Fibroblast of lung (primary cell): Measurements from ENCODE around the gene RHPN2. TPM values are rescaled to one million over a fixed set of nuclear protein-coding genes. Genes with fewer than 3 reads are reported as not detected.

Experiments
- DNase-seq, 2 donors: peaks; one replicate each; pipeline versions ENCODE4 v3.0.0 to v3.0.0-alpha.2; 2010; ENCODE audit warnings: low read depth in 2 of 2
- H2AFZ ChIP-seq: 2 replicates; pipeline ENCODE4 v1.5.1; 2012; ENCODE audit warnings: low read length, control low read depth, inconsistent platforms
- H3K27ac ChIP-seq: 2 replicates; pipeline ENCODE4 v1.5.1; 2011; ENCODE audit warnings: low read length, control low read depth; ENCODE audit not compliant: insufficient read depth
- H3K27me3 ChIP-seq: 2 replicates; pipeline ENCODE4 v1.5.1; 2011; ENCODE audit warnings: mild to moderate bottlenecking, low read length; ENCODE audit not compliant: control insufficient read depth, insufficient read depth
- H3K36me3 ChIP-seq: 2 replicates; pipeline ENCODE4 v1.5.1; 2011; ENCODE audit warnings: low read length; ENCODE audit not compliant: control insufficient read depth, insufficient read depth
- H3K4me1 ChIP-seq: 2 replicates; pipeline ENCODE4 v1.5.1; 2011; ENCODE audit warnings: low read length; ENCODE audit not compliant: control insufficient read depth, insufficient read depth; ENCODE audit errors: extremely low read depth
- H3K4me2 ChIP-seq: 2 replicates; pipeline ENCODE4 v1.5.1; 2011; ENCODE audit warnings: low read length, control low read depth; ENCODE audit not compliant: insufficient read depth; ENCODE audit errors: extremely low read depth
- H3K4me3 ChIP-seq, 4 experiments: fragments of 200-600 bp in 1 of 4; sonication (generic) in 1 of 4; replicated peaks in 1 of 4; 2 replicates each; pipeline ENCODE4 v1.5.1; 2011 to 2016; ENCODE audit warnings: low read length in 4 of 4, low read depth in 3 of 4, mild to moderate bottlenecking in 3 of 4, control low read depth in 2 of 4, inconsistent platforms in 1 of 4, mixed read lengths in 1 of 4; ENCODE audit not compliant: insufficient read depth in 1 of 4; ENCODE audit errors: control extremely low read depth in 1 of 4
- H3K79me2 ChIP-seq: 2 replicates; pipeline ENCODE4 v1.5.1; 2012; ENCODE audit warnings: mild to moderate bottlenecking, low read length, inconsistent platforms; ENCODE audit not compliant: control insufficient read depth, insufficient read depth
- H3K9ac ChIP-seq: 2 replicates; pipeline ENCODE4 v1.5.1; 2011; ENCODE audit warnings: mild to moderate bottlenecking, low read length, control low read depth; ENCODE audit not compliant: insufficient read depth
- H3K9me3 ChIP-seq: 2 replicates; pipeline ENCODE4 v1.5.1; 2012; ENCODE audit warnings: low read depth, low read length; ENCODE audit not compliant: control insufficient read depth, insufficient read depth
- H4K20me1 ChIP-seq: 2 replicates; pipeline ENCODE4 v1.5.1; 2011; ENCODE audit warnings: low read length; ENCODE audit not compliant: control insufficient read depth, insufficient read depth; ENCODE audit errors: extremely low read depth
- CTCF ChIP-seq, 2 donors: IDR thresholded peaks in 1 of 2; conservative IDR thresholded peaks in 1 of 2; 1 replicate in 1 of 2; 2 replicates in 1 of 2; pipeline ENCODE4 v1.5.1; 2011 to 2012; ENCODE audit warnings: low read length in 2 of 2, control low read depth in 1 of 2, inconsistent platforms in 1 of 2, low read depth in 1 of 2, mild to moderate bottlenecking in 1 of 2
- EZH2 ChIP-seq: IDR thresholded peaks from 2 replicates; pipeline ENCODE4 v1.5.1; 2012; ENCODE audit warnings: low read length, control low read depth, mild to moderate bottlenecking; ENCODE audit errors: missing control alignments
- polyA plus RNA-seq, 2 donors: library from polyadenylated mRNA; depleted of rRNA in 1 of 2; stranded (reverse) in 1 of 2; unstranded in 1 of 2; fragments of >200 nt; gene quantifications; 2 replicates each; pipeline ENCODE4 v1.2.1, GENCODE V29; 2011 to 2012; ENCODE audit warnings: missing spikeins in 1 of 2
- total RNA-seq: library from RNA; depleted of rRNA; stranded (reverse); fragments of >200 nt; gene quantifications from 2 replicates; pipeline ENCODE4 v1.2.1, GENCODE V29; 2014

Gene RHPN2
- total and polyA plus RNA-seq, 2 donors (not counting 1 experiment from before 2014, with no cell fraction given): 3.3 to 3.8 TPM

GRCh38 chr19:32930567-32930966 lies 134.1 kb downstream of the RHPN2 start:
- Histone ChIP-seq H4K20me1 (no peaks in the 10 kb centered on the region), H3K79me2 (no peaks in the 10 kb centered on the region), H3K27me3 (no peaks in the 10 kb centered on the region), H3K9me3 (no peaks in the 10 kb centered on the region), H3K9ac (no peak overlapping the region), H3K4me2 (no peak overlapping the region), H2AFZ (no peak overlapping the region), H3K4me3 (no peak overlapping the region), H3K36me3 (peaks cover 2% of the 10 kb centered on the region), H3K4me1 (no peaks in the 10 kb centered on the region), H3K27ac (no peak overlapping the region)
- no peak for TF ChIP-seq CTCF (conservative IDR thresholded peaks at IDR 0.05 in 1 of 2, IDR thresholded peaks at IDR 0.05 in 1 of 2; ENCODE audit: low read depth in 1 of 2, low read length in 2 of 2)
- TF ChIP-seq EZH2: no peak
- DNase-seq: no peak

DNA sequence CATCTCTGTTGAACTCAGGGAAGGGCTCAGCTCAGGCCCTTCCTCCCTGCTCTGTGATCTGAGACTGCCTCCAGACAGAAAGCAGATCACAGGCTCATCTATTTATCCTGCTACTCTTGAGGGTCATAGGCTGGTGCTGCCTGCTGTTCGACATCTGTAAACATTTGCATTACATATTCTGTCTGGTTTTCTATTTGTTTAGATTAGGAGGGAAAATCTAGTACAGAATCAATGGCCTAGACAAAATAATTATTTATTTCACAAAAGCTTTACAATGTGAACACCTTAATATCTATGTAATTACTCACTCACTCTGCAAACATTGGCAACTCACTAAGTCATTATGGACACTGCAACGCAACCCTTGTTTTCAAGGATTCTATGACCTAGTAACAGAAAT lies 135.9 kb downstream of the RHPN2 start:
- Histone ChIP-seq H3K27me3 (no peaks in the 10 kb centered on the region), H3K27ac (no peak overlapping the region), H2AFZ (no peak overlapping the region), H3K9me3 (no peaks in the 10 kb centered on the region), H3K79me2 (no peaks in the 10 kb centered on the region), H3K4me1 (no peaks in the 10 kb centered on the region), H3K9ac (no peak overlapping the region), H4K20me1 (no peaks in the 10 kb centered on the region), H3K4me3 (no peak overlapping the region), H3K4me2 (no peak overlapping the region), H3K36me3 (peaks cover 4% of the 10 kb centered on the region)
- TF ChIP-seq EZH2 (no peak), CTCF (conservative IDR thresholded peaks at IDR 0.05 in 1 of 2, IDR thresholded peaks at IDR 0.05 in 1 of 2; ENCODE audit: low read depth in 1 of 2, low read length in 2 of 2) (no peak)
- no peak for DNase-seq

Other genes with a start within 250 kb of the RHPN2 start
- 0.17 and 0.26 TPM in 2 replicates for gene SLC7A9, start 195.1 kb downstream of the RHPN2 start, total RNA-seq
- 0.08 TPM in 1 of 2 replicates, not detected in the other for gene SLC7A9, start 195.1 kb downstream of the RHPN2 start, polyA plus RNA-seq
- 6.3 and 9.8 TPM in 2 replicates for gene CEP89, start 92.9 kb downstream of the RHPN2 start, total RNA-seq
- gene CEP89, start 92.9 kb downstream of the RHPN2 start, polyA plus RNA-seq: 13.8 and 16.6 TPM in 2 replicates
- gene FAAP24, start 92.6 kb downstream of the RHPN2 start, total RNA-seq: 1.3 and 2.3 TPM in 2 replicates
- gene FAAP24, start 92.6 kb downstream of the RHPN2 start, polyA plus RNA-seq: 3.0 and 4.8 TPM in 2 replicates
- gene GPATCH1, start 16.3 kb upstream of the RHPN2 start, total RNA-seq: 6.3 and 8.0 TPM in 2 replicates
- gene GPATCH1, start 16.3 kb upstream of the RHPN2 start, polyA plus RNA-seq: 5.4 and 5.6 TPM in 2 replicates
- gene WDR88, start 67.2 kb upstream of the RHPN2 start, total RNA-seq: under 0.01 TPM in 1 of 2 replicates, not detected in the other
- gene WDR88, start 67.2 kb upstream of the RHPN2 start, polyA plus RNA-seq: not detected in 2 replicates
- 24.4 and 28.2 TPM in 2 replicates for gene LRP3, start 129.4 kb upstream of the RHPN2 start, total RNA-seq
- gene LRP3, start 129.4 kb upstream of the RHPN2 start, polyA plus RNA-seq: 4.0 and 5.9 TPM in 2 replicates
- gene SLC7A10, start 161.0 kb upstream of the RHPN2 start, total RNA-seq: not detected in 2 replicates
- gene SLC7A10, start 161.0 kb upstream of the RHPN2 start, polyA plus RNA-seq: not detected in 2 replicates
- gene CEBPA, start 237.6 kb upstream of the RHPN2 start, total RNA-seq: 0.17 and 0.51 TPM in 2 replicates
- 0.05 TPM in 1 of 2 replicates, not detected in the other for gene CEBPA, start 237.6 kb upstream of the RHPN2 start, polyA plus RNA-seq